ENCODE results near the gene CAB39. TPM values are rescaled to one million over a fixed set of nuclear protein-coding genes. Genes with fewer than 3 reads are reported as not detected.
A peak's percentile ranks its signal among the peaks of the same experiment; 100 is the strongest.

CAB39 gene
- polyA plus RNA-seq, 3 donors, result 87.3 to 99.9 (median 91.3) TPM

GRCh38 chr2:230811508-230811907, 98.9 kb downstream of the CAB39 start:
- DNase-seq (ENCODE audit: low read depth in 3 of 3, low spot score in 2 of 3), result no peak

GRCh38 chr2:230812033-230812432, 99.4 kb downstream of the CAB39 start:
- DNase-seq (ENCODE audit: low read depth in 3 of 3, low spot score in 2 of 3), result no peak

- DNase-seq (ENCODE audit: low read depth in 3 of 3, low spot score in 2 of 3), result no peak
Measured at GRCh38 chr2:230814616-230815015, 102.0 kb downstream of the CAB39 start.

GRCh38 chr2:230815088-230815487, 102.4 kb downstream of the CAB39 start:
- DNase-seq (ENCODE audit: low read depth in 3 of 3, low spot score in 2 of 3), result no peak

DNA sequence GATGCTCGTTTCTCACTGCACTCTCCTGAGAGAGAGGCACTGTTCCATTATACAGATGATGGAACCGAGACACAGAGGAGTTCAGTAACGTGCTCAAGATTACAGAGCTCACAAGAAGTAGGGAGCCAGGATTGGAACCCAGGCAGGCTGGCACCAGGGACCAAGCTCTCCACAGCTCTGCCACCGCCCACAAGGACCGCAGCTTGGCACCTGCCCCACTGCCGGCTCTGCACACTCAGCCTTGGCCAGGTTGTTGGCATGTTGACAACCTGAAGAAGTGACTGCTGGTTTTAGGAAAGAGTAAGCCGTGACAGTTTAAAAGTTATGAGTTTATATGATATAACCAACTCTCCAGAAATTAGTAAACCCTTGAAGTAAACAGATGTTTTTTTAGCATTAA, 104.1 kb downstream of the CAB39 start:
- no peak for DNase-seq (ENCODE audit: low read depth in 3 of 3, low spot score in 2 of 3)

DNA sequence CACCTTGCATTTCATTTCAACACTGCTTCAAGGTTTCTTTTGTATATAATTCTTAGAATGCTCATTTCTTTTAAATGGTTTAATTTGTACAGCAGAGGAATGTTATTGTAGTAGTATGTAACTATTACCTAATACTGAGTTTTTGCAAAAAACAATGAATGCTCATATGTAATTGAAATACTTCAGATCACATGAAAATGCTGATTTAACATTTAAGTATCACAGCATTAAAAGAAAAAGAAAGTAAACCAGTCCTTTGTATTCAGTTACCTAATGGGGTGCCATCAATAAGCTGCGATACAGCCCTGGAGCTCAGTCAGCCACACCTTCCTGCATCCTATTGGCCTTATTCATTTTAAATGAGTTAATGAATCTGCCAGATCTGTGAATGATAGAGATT, 106.8 kb downstream of the CAB39 start:
- DNase-seq (ENCODE audit: low read depth in 3 of 3, low spot score in 2 of 3), result no peak

DNA sequence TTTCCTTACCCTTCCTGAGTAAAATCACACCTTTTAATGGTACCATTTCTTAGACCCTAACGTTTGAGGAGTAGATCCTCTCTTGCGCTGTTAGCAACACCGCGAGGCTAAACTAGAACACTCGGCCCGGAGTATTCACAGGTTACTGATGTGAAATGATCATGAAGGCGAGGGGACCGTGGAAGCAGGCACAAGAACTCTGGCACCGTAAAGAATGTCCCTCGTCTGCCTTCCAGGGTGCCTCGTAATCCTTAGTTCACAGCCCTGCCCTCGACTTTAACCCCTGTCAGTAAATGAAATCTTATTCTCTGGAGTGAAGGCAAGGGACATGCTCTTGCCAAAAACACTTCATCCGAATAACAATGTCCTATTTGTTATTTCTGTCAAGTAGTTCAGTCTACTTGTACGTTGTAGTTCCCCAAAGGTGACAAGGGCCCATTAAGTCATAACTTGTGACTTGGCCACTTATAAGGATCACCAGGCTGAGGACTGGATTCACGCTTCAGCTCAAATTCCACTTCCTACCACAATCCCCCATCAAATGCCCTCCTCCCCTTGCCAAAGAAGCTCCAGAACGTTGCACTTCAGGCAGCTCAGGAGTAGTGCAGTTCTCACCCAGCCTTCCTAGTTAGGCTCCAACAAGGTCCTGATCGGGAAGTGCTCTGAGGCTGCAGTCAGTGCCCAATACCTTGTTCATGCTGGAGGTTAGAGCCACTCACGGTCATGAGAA, 108.8 kb downstream of the CAB39 start:
- no peak for DNase-seq (ENCODE audit: low read depth in 3 of 3, low spot score in 2 of 3)

GRCh38 chr2:230821991-230822520, 109.4 kb downstream of the CAB39 start:
- no peak for DNase-seq (ENCODE audit: low read depth in 3 of 3, low spot score in 2 of 3)

GRCh38 chr2:230823264-230823964, 110.8 kb downstream of the CAB39 start:
- no peak for DNase-seq (ENCODE audit: low read depth in 3 of 3, low spot score in 2 of 3)

GRCh38 chr2:230824406-230824978, 111.8 kb downstream of the CAB39 start:
- peak; percentile 76 to 81 (median 79) for DNase-seq (ENCODE audit: low read depth in 3 of 3, low spot score in 2 of 3)

DNA sequence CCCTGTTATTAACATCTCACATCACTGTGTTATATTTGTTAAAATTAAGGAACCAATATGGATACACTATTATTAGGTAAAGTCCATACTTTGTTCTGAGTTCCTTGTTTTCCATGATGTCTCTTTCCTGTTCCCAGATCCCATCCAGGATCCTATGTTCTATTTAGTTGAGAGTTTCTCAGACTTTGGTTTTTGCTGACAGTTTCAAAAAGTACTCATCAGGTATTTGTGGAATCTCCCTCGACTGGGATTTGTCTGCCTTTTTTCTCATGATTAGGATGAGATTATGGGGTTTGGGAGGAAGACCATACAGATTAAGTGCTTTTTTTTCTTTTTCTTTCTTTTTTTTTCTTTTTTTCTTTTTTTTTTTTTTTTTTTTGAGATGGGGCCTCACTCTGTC, 112.7 kb downstream of the CAB39 start:
- DNase-seq (ENCODE audit: low read depth in 3 of 3, low spot score in 2 of 3), result no peak

DNA sequence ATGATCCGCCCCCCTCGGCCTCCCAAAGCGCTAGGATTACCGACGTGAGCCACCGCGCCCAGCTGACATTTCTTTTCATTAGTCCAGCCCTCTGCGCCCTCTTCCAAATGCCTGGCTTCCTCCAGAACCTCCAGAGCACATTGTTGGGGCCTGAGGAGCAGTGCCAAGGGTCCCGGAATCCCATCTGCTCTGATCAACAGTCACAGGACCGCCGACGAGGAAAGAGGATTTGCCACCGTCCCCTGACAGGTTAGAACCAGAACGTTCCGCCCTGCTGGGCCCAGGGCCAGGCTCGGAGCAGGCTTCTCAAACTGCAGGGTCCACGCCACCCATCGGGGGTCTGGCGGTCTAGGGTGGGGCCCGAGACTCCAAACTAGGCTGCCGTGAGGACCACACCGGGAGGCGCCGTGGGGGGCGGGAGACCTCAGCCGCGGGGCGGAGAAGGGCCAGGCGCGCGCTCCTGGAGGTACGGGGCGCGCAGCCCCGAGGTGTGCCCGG, 115.2 kb downstream of the CAB39 start:
- DNase-seq (ENCODE audit: low read depth in 3 of 3, low spot score in 2 of 3), result no peak

DNA sequence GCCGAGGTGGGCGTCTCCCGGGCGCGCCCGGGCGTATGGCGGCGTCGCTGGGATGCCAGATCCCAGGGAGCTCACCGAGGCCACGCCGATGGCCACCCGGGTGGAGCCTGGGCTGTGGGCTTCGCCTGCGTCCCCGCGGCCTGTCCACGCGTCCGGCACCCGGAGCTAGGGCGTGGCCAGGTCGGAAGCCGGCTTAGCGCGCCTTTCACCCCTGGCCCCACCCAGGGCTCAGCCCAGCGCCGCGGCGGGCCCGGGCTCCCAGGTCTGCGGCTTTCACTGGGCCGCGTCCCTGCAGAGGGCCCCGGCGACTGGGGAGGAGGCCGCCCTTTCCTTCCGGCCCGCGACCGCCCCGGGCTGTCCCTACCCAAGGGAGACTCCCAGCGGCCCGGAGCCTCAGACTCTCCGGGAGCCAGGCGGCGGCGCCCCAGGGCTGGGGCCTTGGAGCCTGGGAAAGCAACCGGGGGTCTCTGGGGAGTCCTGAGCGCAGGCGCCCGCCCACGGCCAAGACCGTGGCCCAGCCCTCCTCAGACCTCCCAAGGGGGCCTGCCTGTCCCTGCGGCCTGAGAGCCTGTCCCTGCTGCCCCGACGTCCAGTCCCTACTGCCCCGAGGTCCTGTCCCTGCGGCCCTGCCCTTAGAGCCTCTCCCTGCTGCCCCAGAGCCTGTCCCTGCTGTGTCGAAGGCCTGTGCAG, 115.8 kb downstream of the CAB39 start:
- no peak for DNase-seq (ENCODE audit: low read depth in 3 of 3, low spot score in 2 of 3)

- no peak for DNase-seq (ENCODE audit: low read depth in 3 of 3, low spot score in 2 of 3)
Measured at GRCh38 chr2:230829293-230829692, 116.7 kb downstream of the CAB39 start.

GRCh38 chr2:230829959-230830358, 117.3 kb downstream of the CAB39 start:
- no peak for DNase-seq (ENCODE audit: low read depth in 3 of 3, low spot score in 2 of 3)

DNA sequence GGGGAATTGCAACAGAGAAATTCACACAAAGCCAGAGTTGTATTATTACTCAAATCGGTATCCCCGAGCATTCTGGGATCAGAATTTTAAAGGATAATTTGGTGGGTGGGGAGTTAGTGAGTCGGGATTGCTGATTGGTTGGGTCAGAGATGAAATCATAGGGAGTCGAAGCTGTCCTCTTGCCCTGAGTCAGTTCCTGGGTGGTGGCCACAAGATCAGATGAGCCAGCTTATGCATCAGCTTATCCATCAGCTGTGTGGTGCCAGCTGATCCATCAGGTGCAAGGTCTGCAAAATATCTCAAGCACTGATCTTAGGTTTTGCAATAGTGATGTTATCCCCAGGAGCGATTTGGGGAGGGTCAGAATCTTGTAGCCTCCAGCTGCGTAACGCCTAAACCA, 117.8 kb downstream of the CAB39 start:
- DNase-seq (ENCODE audit: low read depth in 3 of 3, low spot score in 2 of 3), result no peak

GRCh38 chr2:230840301-230840700, 127.7 kb downstream of the CAB39 start:
- DNase-seq (ENCODE audit: low read depth in 3 of 3, low spot score in 2 of 3), result no peak

GRCh38 chr2:230842473-230842872, 129.8 kb downstream of the CAB39 start:
- DNase-seq (ENCODE audit: low read depth in 3 of 3, low spot score in 2 of 3), result no peak

DNA sequence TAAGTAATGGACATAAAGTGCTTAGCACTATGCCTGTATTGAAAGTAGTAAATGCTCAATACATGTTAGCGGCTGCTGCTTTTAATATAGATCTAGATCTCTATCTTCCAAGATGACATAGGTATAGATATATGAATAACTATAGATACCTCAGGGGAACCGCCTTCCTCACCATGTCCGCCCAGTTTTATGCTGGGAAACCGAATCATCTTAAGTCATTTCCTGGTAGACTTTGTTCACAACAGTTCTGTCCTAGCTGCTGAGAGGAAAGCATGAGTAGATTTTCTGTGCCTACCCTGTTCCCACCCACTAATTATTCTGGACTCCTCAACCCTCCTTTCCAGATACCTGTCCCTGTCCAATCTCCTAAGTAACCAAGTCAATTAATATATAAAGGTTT, 130.5 kb downstream of the CAB39 start:
- DNase-seq (ENCODE audit: low read depth in 3 of 3, low spot score in 2 of 3), result no peak

GRCh38 chr2:230846360-230846759, 133.7 kb downstream of the CAB39 start:
- no peak for DNase-seq (ENCODE audit: low read depth in 3 of 3, low spot score in 2 of 3)

- peak in 1 of 3 donors; percentile 69 for DNase-seq (ENCODE audit: low read depth in 3 of 3, low spot score in 2 of 3)
Measured at GRCh38 chr2:230847883-230848388, 135.3 kb downstream of the CAB39 start.

Measured in right renal cortex interstitium (tissue), 3 donors.